ENCODE data around the gene FAM168B.
A peak's percentile ranks its signal among the peaks of the same experiment; 100 is the strongest.

DNA sequence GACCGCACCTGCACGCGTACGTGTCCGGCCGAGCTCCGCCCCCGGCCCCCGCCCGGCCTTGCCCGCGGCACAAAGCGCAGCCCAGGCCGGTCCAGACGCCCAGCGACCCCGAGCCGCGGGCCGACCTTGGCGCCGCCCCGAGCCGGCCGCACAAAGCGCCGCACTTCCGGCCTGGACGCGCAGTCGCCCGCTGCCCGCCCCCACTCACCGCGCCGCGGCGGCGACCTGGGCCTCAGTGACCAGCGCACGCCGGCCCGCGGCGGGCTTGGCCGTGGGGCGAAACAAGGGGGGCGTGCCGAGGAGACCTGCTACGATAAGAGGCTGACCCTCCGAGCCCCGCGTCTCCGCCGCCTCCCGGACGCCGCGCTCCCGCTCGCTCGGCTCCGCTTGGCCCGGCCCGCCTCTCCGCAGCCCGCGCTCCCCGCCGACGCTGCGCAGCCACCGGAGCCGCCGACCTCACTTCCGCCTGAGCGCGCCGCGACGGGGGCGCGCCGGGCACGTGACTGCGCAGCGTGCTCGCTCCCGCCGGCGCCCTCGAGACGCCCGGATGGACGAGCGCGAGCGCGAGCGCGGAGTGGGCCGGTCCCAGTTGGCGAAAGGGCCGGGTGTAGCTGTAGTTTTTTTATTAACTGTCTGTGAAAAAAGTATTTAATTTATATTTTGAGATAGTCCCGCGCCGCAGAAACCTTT, at the start of gene FAM168B:
- no peak for TF ChIP-seq PATZ1 (CRISPR knock-in tag; IDR thresholded peaks at IDR 0.05; ENCODE audit: borderline replicate concordance)
- no peak for TF ChIP-seq RARB (CRISPR knock-in tag; IDR thresholded peaks at IDR 0.05)
- TF ChIP-seq ESRRG (CRISPR knock-in tag; IDR thresholded peaks at IDR 0.05), result no peak
- no peak for TF ChIP-seq ZNF8 (CRISPR knock-in tag; IDR thresholded peaks at IDR 0.05)
- no peak for TF ChIP-seq PPARA (CRISPR knock-in tag; IDR thresholded peaks at IDR 0.05; ENCODE audit: borderline replicate concordance)
- no peak for TF ChIP-seq TCF4 (CRISPR knock-in tag; IDR thresholded peaks at IDR 0.05; ENCODE audit: borderline replicate concordance)
- TF ChIP-seq CSDC2 (CRISPR knock-in tag; IDR thresholded peaks at IDR 0.05), result peak; percentile 56; the same call in 1 of the 2 replicates
- TF ChIP-seq, protein P1, sequence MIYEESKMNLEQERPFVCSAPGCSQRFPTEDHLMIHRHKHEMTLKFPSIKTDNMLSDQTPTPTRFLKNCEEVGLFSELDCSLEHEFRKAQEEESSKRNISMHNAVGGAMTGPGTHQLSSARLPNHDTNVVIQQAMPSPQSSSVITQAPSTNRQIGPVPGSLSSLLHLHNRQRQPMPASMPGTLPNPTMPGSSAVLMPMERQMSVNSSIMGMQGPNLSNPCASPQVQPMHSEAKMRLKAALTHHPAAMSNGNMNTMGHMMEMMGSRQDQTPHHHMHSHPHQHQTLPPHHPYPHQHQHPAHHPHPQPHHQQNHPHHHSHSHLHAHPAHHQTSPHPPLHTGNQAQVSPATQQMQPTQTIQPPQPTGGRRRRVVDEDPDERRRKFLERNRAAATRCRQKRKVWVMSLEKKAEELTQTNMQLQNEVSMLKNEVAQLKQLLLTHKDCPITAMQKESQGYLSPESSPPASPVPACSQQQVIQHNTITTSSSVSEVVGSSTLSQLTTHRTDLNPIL (CRISPR knock-in tag; IDR thresholded peaks at IDR 0.05; ENCODE audit: low read depth), result no peak
- no peak for TF ChIP-seq OSR1 (CRISPR knock-in tag; IDR thresholded peaks at IDR 0.05)
